Stomach (tissue), 9 donors: ENCODE measurements around the gene SRP72. TPM values are rescaled to one million over a fixed set of nuclear protein-coding genes. Genes with fewer than 3 reads are reported as not detected.

Source experiments
- DNase-seq, 2 donors: peaks; one replicate each; pipeline versions ENCODE4 v3.0.0 to v3.0.0-alpha.2; 2013 to 2019
- H3K27ac ChIP-seq, 5 donors: fragments of 200-600 bp in 4 of 5; sonication (generic) in 4 of 5; one replicate each; pipeline ENCODE4 v1.5.1; 2013 to 2019; ENCODE audit warnings: mild to moderate bottlenecking in 1 of 5, moderate library complexity in 1 of 5
- H3K27me3 ChIP-seq, 3 donors: fragments of 200-600 bp; sonication (generic); one replicate each; pipeline ENCODE4 v1.5.1; 2017 to 2019; ENCODE audit warnings: mixed run types in 1 of 3
- H3K36me3 ChIP-seq, 4 donors: fragments of 200-600 bp; sonication (generic); 1 replicate in 3 of 4; 2 replicates in 1 of 4; pipeline ENCODE4 v1.5.1; 2016 to 2019
- H3K4me1 ChIP-seq, 4 donors: fragments of 200-600 bp; sonication (generic); one replicate each; pipeline ENCODE4 v1.5.1; 2016 to 2019
- H3K4me3 ChIP-seq, 4 donors: fragments of 200-600 bp; sonication (generic) in 3 of 4; one replicate each; pipeline ENCODE4 v1.5.1; 2016 to 2019; ENCODE audit warnings: mild to moderate bottlenecking in 1 of 4
- H3K9me3 ChIP-seq, 4 donors: fragments of 200-600 bp; sonication (generic); one replicate each; pipeline ENCODE4 v1.5.1; 2016 to 2019
- CTCF ChIP-seq, 7 experiments: fragments of 450-650 bp in 4 of 7; fragments of 200-600 bp in 3 of 7; sonication (generic) in 3 of 7; IDR thresholded peaks; one replicate each; pipeline ENCODE4 v1.5.1; 2016 to 2019; ENCODE audit warnings: antibody characterized with exemption in 7 of 7, control low read depth in 2 of 7, mild to moderate bottlenecking in 1 of 7
- EP300 ChIP-seq: sonication (generic); formaldehyde crosslinking; IDR thresholded peaks from one replicate; pipeline ENCODE4 v1.6.1; 2017; ENCODE audit warnings: antibody characterized with exemption
- POLR2A ChIP-seq, 4 donors: fragments of 450-650 bp; IDR thresholded peaks; one replicate each; pipeline ENCODE4 v1.6.1; 2016; ENCODE audit warnings: antibody characterized with exemption in 4 of 4, control low read depth in 2 of 4, mild to moderate bottlenecking in 1 of 4, moderate library complexity in 1 of 4
- POLR2AphosphoS5 ChIP-seq, 3 donors: sonication (generic); formaldehyde crosslinking; IDR thresholded peaks; one replicate each; pipeline ENCODE4 v1.6.1; 2016; ENCODE audit warnings: antibody characterized with exemption in 3 of 3
- WGBS, 5 donors: extraction: QIAGEN DNeasy Blood & Tissue Kit in 3 of 5; methylation state at CpG; one replicate each; pipeline versions ENCODE4 v1.1.5 to v1.1.7; 2013 to 2018; 5-methylcytosine and 5-hydroxymethylcytosine counted together
- intact Hi-C: fragments of 100-400 bp; cut with DNase I; formaldehyde crosslinking; loops from one replicate; pipeline ENCODE4 v1.15.1; 2023; ENCODE audit warnings: low total_unique reads
- polyA plus RNA-seq, 3 donors: library from polyadenylated mRNA; stranded (reverse); fragments of 200-250 nt; gene quantifications; one replicate each; pipeline ENCODE4 v1.2.3, GENCODE V29; 2013
- total RNA-seq, 5 donors: library from RNA; depleted of rRNA; stranded (reverse); fragments of >200 nt; gene quantifications; one replicate each; pipeline versions ENCODE4 v1.1.0 to v1.2.3, GENCODE V29; 2014 to 2016
- donor health status: healthy with polysubstance abuse.
- donor health status: Bipolar disorder and iron deficiency.
- donor health status: healthy.

Gene SRP72
- total and polyA plus RNA-seq, 8 donors: 28.4 to 63.7 (median 37.4) TPM

GRCh38 chr4:56475917-56476316 lies 8.5 kb downstream of the SRP72 start:
- Histone ChIP-seq H3K4me1 (no peaks in the 10 kb centered on the region), H3K9me3 (no peaks in the 10 kb centered on the region), H3K4me3 (no peak overlapping the region), H3K27me3 (no peaks in the 10 kb centered on the region), H3K27ac (no peak overlapping the region), H3K36me3 (peaks cover 58 to 100% (median 100%) of the 10 kb centered on the region in 4 donors)
- DNase-seq: no peak
- intact Hi-C loops: no loop called here
- WGBS, 5 donors: 75 to 93% (median 89%) methylated on average over 2 of the region's 2 CpGs
- TF ChIP-seq POLR2A (IDR thresholded peaks at IDR 0.05): no peak

GRCh38 chr4:56477192-56477702 lies 9.8 kb downstream of the SRP72 start:
- Histone ChIP-seq H3K4me1 (no peaks in the 10 kb centered on the region), H3K9me3 (no peaks in the 10 kb centered on the region), H3K27me3 (no peaks in the 10 kb centered on the region), H3K4me3 (no peak overlapping the region), H3K36me3 (peaks cover 54 to 100% (median 99%) of the 10 kb centered on the region in 4 donors), H3K27ac (no peak overlapping the region)
- DNase-seq: no peak
- intact Hi-C loops: no loop called here
- 92 to 97% (median 93%) methylated on average over 5 of the region's 5 CpGs for WGBS, 5 donors
- TF ChIP-seq POLR2A (IDR thresholded peaks at IDR 0.05) (no peak), EP300 (no peak)

- 87 to 93% (median 90%) methylated on average over 3 of the region's 3 CpGs for WGBS, 5 donors
- TF ChIP-seq POLR2AphosphoS5 (IDR thresholded peaks at IDR 0.05) (no peak), POLR2A (IDR thresholded peaks at IDR 0.05) (no peak), CTCF (IDR thresholded peaks at IDR 0.05) (no peak)
- no peak for DNase-seq
- Histone ChIP-seq H3K27me3 (no peaks in the 10 kb centered on the region), H3K27ac (no peak overlapping the region), H3K4me1 (no peaks in the 10 kb centered on the region), H3K36me3 (peaks cover 37 to 100% (median 99%) of the 10 kb centered on the region in 4 donors), H3K4me3 (no peak overlapping the region), H3K9me3 (no peaks in the 10 kb centered on the region)
- intact Hi-C loops: no loop called here
Observed at GRCh38 chr4:56480691-56481090, 13.3 kb downstream of the SRP72 start.

- H3K4me1 ChIP-seq: no peaks in the 10 kb centered on the region
- no peak overlapping the region for H3K27ac ChIP-seq
- DNase-seq: no peak
- no peaks in the 10 kb centered on the region for H3K27me3 ChIP-seq
- TF ChIP-seq POLR2A (IDR thresholded peaks at IDR 0.05): no peak
- no peak for TF ChIP-seq POLR2AphosphoS5 (IDR thresholded peaks at IDR 0.05)
- no peak for TF ChIP-seq EP300
- no peak for TF ChIP-seq CTCF (IDR thresholded peaks at IDR 0.05)
- H3K4me3 ChIP-seq: no peak overlapping the region
- peaks cover 33 to 100% (median 97%) of the 10 kb centered on the region in 4 donors for H3K36me3 ChIP-seq
- 84 to 96% (median 95%) methylated on average over 1 of the region's 1 CpG for WGBS, 5 donors
- H3K9me3 ChIP-seq: no peaks in the 10 kb centered on the region
- intact Hi-C loops: no loop called here
Observed at GRCh38 chr4:56496241-56496640, 28.8 kb downstream of the SRP72 start.

- no peaks in the 10 kb centered on the region for H3K27me3 ChIP-seq
- DNase-seq: peak; percentile 70 to 88
- H3K4me1 ChIP-seq: peaks cover 8 to 17% (median 13%) of the 10 kb centered on the region in 4 donors
- no peaks in the 10 kb centered on the region for H3K9me3 ChIP-seq
- H3K27ac ChIP-seq: peak within 1 kb of the TSS in 4 of 5 donors; percentile 24 to 78 (median 52)
- intact Hi-C loops: no loop called here
- WGBS, 5 donors: 2 to 4% (median 3%) methylated on average over 51 to 56 of the region's 56 CpGs
- H3K4me3 ChIP-seq: peak within 1 kb of the TSS; percentile 55 to 62 (median 60)
- peaks cover 12 to 39% (median 29%) of the 10 kb centered on the region in 4 donors for H3K36me3 ChIP-seq
- TF ChIP-seq CTCF (IDR thresholded peaks at IDR 0.05) (no peak), POLR2AphosphoS5 (IDR thresholded peaks at IDR 0.05) (peak in 1 of 3 donors; percentile 52)
Observed at GRCh38 chr4:56505269-56506130, 38.1 kb downstream of the SRP72 start, which contains the start of gene ARL9. Gene ARL9 (plus strand): TSS chr4:56505791. CDS start chr4:56505863, 72 bp downstream.
